Heart left ventricle (tissue), 13 donors: Measurements from ENCODE around the gene ARHGAP40.

Experiments
- CTCF ChIP-seq, 12 donors: fragments of 200-600 bp; sonication (generic) in 4 of 12; IDR thresholded peaks; one replicate each; pipeline versions ENCODE4 v1.5.0 to v1.8.0; 2018 to 2022; ENCODE audit warnings: antibody characterized with exemption in 12 of 12, mild to moderate bottlenecking in 5 of 12
- POLR2A ChIP-seq, 2 donors: fragments of 450-650 bp; IDR thresholded peaks; one replicate each; pipeline ENCODE4 v1.6.1; 2017; ENCODE audit warnings: antibody characterized with exemption in 2 of 2, mild to moderate bottlenecking in 2 of 2, moderate library complexity in 2 of 2
- donor health status: ischemic (EF 13 %, LVEDD 7.1; RV severe dilation, severe dysfunction).
- donor health status: DM: no; HTN: yes; CAD: no.
- donor health status: DM: no; HTN: no; CAD: no.
- donor health status: ischemic (EF 25% LVEDD 6.9; RV normal size, moderate dysfunction).
- donor health status: ischemic (EF 25% LVEDD 5.7; RV mildly dilated, moderate dysfunction).
- donor health status: ischemic (EF 35%, LVEDD 5.7; RV mildly dilated, moderate dysfunction).
- donor health status: nonischemic (EF 11% LVEDD 7.7; RV severe dilation, severe dysfunction).
- donor health status: DM: yes; HTN: yes; CAD: no.
- donor health status: PGD.
- donor health status: ischemic (EF 29% LVEDD 5.4; RV normal size, mild dysfunction).
- donor health status: nonischemic (EF 23%, LVEDD 6.1; RV moderate dilation, normal function).

DNA sequence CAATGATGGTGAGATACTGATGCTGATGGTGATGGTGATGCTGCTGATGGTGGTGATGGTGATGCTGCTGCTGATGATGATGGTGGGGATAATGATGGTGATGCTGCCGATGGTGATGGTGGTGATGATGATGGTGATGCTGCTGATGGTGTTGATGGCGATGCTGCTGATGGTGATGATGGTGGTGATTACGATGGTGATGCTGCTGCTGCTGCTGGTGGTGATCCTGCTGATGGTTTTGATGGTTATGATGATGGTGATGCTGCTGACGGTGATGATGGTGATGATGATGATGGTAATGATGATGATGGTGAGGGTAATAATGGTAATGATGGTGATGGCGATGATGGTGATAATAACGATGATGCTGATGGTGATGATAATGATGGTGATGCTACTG, 50.0 kb downstream of the ARHGAP40 start:
- TF ChIP-seq CTCF (IDR thresholded peaks at IDR 0.05): no peak
- no peak for TF ChIP-seq POLR2A (IDR thresholded peaks at IDR 0.05)
